Fibroblast of skin of scalp (primary cell): ENCODE data around the gene FZD4. TPM values are rescaled to one million over a fixed set of nuclear protein-coding genes. Genes with fewer than 3 reads are reported as not detected.
A peak's percentile ranks its signal among the peaks of the same experiment; 100 is the strongest.
"Not testable (repeated sequence)": the region's sequence is repeated elsewhere in the genome, so short reads cannot be mapped to it uniquely, and the experiment has no call there.

Experiments used
- DNase-seq: peaks from one replicate; pipeline ENCODE4 v3.0.0-alpha.2; 2013
- polyA plus RNA-seq, 2 experiments: library from polyadenylated mRNA; unstranded; fragments of 120-200 nt; gene quantifications; one replicate each; pipeline ENCODE4 v1.2.1, GENCODE V29; 2013; ENCODE audit not compliant: insufficient read length in 2 of 2

FZD4 gene
- 3.0 TPM for polyA plus RNA-seq (2013, experiment 1 of 2; ENCODE audit: insufficient read length)
- polyA plus RNA-seq (2013, experiment 2 of 2; ENCODE audit: insufficient read length): 3.8 TPM

DNA sequence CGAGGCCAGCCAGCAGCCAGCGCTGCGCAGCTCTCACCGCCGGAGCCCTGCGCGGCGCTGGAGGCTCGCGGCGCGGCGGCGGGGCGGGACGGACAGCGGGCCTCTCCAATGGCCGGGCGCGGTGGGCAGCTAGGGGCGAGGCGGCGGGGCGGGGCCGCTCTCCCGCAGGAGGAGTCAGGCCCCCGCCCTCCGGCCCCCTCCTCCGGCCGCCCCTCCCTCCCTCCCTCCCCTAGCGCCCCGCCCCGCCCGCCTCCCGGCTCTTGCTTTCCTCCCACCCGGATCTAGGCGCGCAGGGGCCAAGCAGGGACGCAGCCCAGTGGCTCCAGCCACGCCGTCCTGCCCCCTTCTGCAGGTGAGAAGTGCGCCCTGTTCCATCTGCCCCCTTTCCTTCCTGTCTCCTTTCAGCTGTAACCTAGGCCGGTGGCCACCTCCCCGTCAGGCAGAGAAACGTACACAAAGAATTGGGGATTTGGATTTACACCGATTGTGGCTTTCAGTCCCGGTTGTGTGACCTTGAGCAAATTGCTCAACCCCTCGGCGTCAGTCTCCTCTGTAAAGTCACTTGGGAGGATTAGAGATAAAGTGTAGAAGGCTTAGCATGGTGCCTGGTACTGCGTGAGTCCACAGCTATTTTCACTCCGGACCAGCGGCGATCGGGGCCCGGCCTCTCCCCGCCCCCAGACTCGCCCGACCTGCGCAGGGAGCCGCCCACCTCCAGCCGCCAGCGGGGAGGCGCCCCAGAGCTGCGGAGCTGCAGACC, at the start of gene FZD4:
Gene FZD4, minus strand, starts transcription at position 35 of the 760 bp plus-strand sequence. CDS start 310 bp downstream, outside the sequence.
- DNase-seq: peak; percentile 91

DNA sequence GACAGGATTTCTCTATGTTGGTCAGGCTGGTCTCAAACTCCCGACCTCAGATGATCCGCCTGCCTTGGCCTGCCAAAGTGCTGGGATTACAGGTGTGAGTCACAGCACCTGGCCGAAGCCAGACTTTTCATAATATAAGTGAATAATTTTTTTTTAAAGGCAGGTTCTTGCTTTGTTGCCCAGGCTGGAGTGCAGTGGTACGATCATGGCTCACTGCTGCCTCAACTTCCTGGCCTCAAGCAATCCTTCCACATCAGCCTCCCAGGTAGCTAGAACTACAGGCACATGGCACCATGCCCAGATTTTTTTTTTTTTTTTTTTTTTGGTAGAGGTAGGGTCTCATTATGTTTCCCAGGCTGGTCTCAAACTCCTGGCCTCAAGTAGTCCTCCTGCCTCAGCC, 49.1 kb upstream of the FZD4 start:
- DNase-seq: not testable (repeated sequence)

DNA sequence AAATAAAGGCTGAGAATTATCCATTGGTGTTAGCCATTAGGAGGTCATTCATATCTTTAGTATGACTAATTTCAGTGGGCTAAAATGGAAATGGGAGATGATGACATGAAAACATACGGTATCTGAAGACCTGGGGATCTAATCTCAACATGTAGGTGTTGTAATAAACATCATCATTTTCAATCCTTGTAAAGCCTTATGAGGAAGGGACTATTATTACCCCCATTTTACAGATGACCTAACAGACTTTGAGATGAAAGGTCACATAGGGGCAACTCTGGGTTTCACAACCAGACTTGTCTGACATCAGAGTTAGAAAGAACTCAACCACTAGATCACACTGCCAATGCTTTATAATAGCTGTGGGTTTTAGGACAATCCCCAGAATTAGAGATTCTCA, 47.7 kb upstream of the FZD4 start:
- no peak for DNase-seq

GRCh38 chr11:86999859-87000753, 44.9 kb upstream of the FZD4 start:
- no peak for DNase-seq

DNA sequence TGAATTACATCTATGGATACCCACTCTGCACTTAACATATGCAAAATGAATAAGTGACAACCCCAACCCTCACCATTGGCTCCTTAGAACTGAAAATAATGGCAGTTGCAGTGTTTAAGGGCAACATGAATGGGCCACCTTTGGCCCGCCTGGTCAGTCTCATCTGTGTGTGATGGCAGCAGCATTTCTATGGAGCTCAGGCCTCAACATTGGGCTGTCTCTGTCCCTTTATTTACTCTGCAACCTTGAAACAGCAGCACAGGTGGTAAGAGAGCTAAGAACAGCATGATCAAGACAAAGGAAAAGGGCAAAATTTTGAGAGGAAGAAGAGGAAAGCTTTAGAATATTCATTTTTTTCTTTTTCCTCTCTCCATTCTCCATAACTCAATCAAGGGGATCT, 44.2 kb upstream of the FZD4 start:
- DNase-seq: no peak

- DNase-seq: no peak
Measured at GRCh38 chr11:86996953-86997570, 41.9 kb upstream of the FZD4 start.

DNA sequence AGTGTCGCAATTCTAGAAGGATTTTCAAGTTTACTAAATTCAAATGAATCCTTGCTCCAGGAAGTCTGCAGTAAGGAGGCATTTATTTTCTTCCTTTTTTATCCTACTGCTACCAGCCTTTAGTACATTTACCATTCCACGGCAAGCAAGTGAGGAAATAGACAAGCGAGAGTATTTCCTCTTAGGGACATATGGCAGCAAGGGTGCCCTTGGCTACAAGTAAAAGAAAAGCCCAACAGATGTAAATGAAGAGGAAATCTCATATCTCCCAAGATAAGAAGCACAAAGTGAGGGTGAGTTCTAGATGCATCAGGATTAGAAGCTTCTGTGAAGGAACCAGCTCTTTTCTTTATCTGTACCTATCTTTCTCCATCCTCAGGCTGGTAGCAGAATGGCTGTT, 37.8 kb upstream of the FZD4 start:
- DNase-seq: no peak

- not testable (repeated sequence) for DNase-seq
Measured at GRCh38 chr11:86992340-86992739, 37.1 kb upstream of the FZD4 start.

DNA sequence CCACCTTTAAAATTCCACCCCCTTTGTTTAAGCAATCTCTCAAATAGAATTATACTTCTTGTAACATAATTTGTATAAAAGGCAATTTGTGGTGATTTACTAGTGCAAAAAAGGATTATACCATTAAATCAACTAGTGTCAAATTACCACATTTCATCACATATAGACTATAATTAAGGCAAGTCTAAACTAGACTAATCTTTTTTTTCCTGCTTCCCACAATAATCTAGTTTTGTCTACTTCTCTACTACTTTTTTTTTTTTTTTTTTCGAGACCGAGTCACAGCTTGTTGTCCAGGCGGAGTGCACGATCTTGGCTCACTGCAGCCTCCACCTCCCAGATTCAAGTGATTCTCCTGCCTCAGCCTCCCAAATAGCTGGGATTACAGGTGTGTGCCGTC, 36.1 kb upstream of the FZD4 start:
- DNase-seq: no peak

- DNase-seq: peak; percentile 91
Measured at GRCh38 chr11:86990515-86990914, 35.3 kb upstream of the FZD4 start.

GRCh38 chr11:86990031-86990430, 34.8 kb upstream of the FZD4 start:
- peak; percentile 45 for DNase-seq

DNA sequence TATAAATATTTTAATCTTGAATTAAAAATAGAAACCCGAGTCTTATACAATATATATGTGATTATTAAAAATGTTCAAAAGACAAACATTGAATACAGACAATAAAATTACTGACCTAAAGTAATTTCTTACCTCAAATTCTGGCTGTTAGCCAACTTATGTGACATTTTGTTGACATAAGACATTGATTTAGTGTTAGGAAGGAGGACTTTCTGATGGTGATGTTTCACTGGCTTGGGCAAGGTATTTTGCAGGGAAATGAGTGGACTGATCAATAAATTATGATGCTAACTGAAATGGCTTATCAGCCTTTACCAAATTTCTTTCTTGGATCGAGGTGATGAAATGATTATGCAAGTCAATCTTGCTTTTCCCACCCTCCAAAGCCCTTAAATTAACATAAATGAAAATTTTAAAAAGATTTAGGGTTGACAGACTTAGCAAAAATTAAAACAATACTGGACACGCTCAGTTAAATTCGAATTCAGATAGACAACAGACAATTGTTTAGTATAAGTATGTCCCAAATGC, 33.2 kb upstream of the FZD4 start:
- no peak for DNase-seq

DNA sequence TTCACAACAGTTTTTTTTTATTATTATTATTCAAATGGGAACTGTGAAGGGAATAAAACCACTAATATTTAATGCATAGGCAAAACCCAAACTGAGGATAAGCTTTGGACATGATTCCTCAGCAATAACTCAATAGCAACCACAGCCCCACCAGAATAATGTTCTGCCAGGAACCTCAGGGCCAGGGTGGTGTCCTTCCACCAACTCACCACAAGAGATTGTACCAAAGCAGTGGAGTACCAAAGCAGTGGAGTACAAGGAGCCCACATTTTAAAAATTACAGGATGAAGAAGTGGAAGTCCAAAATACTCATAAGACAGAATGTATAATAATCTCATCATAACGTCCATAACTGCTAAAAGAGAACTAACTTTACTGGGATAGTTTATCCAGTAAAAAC, 32.5 kb upstream of the FZD4 start:
- DNase-seq: no peak

DNA sequence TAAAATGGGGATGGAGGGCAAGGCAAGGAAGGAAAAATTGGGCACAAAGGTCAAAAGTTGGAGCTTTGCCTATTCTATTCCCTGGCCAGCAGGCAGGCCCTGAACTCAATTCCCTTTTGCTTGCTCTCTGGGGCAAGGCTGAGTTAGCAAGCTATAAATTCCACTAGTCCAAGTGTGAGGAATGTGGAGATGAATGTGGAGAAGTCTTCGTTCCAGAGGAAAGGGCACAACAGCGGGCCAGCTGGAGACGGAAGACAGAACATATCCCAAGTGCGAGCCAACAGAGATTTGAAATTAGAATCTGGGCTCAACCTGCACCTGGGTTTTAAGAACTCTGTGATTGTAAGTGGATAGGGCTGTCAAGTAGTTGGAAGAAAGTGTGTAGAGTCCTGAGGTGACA, 29.5 kb upstream of the FZD4 start:
- DNase-seq: no peak

DNA sequence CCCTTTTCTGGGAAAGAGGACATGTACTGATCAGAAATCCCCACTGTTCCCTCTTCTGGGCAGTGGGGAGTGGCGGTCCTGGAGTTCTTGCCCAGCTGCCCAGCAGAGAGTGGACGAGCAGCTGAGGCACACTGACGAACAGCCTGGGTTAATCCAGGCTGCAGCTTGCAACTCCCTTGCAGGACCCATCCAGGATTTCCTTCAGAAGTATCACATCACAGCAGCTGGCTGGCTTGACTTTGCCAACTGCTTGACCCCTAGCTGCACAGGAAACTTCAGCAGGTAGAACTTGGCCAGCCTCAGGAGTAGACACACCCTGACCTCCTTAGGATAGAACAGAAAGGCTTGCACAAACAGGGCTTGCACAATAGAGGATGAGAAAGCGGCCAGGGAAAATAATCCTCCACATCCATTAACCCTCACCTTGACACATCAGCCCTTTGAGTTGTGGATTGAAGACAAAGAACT, 27.9 kb upstream of the FZD4 start:
- no peak for DNase-seq

GRCh38 chr11:86981777-86982540, 26.8 kb upstream of the FZD4 start:
- DNase-seq: no peak

DNA sequence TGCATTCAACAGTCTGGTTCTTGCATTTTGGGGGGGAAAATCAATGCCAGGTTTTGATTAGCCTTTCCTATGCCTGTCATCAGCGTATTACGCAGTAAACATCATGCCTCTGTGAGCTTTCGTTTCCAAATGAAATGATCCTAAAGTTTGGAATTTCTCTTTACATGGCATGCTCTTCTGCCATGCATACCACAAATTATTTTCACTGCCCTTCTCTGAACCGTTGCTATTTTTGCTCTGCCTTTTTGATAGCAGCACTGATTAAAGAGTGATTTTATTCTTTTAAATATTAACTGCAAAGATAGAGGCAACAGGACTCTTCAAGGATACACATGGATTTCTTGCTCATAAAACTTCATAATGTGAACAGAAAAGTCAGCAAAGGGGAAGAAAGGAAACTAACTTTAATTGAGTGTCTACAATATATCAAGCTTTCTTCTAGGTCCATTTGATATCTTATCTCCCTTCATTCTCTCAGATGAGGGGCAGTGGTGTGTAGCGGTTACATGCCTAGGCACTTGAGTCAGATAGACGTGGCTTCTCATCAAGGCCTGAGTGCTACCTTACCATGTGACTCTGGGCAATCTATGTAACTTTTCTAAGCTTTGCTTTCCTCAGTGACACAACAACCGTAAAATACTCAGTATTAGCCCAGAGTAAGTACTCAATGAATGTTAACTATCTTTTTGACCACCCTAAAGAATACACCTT, 25.0 kb upstream of the FZD4 start:
- no peak for DNase-seq

DNA sequence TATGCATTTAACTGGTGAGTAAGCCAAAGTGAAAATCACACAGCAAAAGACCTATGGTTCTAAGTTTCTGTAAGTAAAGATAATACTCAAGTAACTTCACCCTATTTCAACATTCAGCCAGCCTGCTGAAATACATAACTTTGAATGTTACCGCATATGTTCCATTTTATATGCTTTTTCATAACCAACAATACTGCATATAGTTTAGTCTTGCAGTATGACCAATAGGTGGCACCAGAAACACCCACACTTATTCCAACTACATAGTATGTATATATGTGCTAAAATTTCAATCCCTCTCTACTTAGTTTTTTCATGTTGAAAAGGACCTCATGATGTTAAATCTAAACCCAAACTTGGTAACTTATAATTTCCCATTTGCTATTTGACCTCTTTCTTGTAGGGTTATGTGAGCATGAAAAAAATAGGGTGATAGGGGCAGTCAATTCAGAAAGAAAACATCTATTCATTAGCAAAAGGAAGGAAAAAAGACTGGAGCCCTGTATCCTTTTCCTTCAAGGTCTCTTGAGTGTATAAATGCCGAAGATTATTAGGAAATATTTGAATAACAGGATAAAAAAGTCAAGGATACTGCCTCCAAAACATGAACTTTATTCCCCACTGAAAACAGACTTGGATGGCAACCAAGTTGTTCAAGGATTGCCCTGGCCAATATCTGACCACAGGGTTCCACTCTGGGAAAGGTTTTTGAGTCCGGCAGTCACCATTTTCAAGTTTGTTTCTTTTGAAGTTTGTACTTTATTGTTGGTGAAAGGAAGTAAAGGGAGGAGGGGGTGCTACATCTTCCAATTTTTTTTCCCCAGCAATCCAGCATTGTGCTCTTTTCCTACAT, 23.8 kb upstream of the FZD4 start:
- DNase-seq: peak; percentile 58

DNA sequence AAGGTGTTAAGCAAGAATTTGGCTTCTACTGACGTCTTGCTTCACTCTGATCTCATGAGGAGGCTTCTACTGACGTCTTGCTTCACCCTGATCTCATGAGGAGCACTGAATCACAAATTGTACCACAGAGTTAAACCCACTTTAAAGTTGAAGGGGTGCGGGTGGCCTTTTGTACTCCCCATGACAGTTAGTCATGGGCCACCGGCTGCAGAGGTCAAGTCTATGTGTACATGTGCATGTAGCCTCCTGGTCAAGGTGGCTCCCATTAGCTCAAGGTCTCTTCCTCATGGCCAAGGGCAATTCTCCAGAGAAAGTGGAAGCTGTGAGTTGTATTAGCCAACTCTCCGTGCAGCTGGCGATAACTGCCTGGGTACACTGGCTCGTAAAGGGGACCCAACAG, 23.1 kb upstream of the FZD4 start:
- no peak for DNase-seq

GRCh38 chr11:86977441-86978050, 22.4 kb upstream of the FZD4 start:
- DNase-seq: no peak
